ENCODE data around the gene SLC38A1. TPM values are rescaled to one million over a fixed set of nuclear protein-coding genes. Genes with fewer than 3 reads are reported as not detected.

SLC38A1 gene
- total RNA-seq, 4 donors from 2014 or later: 14.8 to 48.5 (median 28.4) TPM

- ATAC-seq (ENCODE audit: low FRiP score): no peak
- TF ChIP-seq CTCF (IDR thresholded peaks at IDR 0.05): no peak
- no peak for DNase-seq (ENCODE audit: low spot score)
Observed at GRCh38 chr12:46214668-46215436, 54.0 kb downstream of the SLC38A1 start.

DNA sequence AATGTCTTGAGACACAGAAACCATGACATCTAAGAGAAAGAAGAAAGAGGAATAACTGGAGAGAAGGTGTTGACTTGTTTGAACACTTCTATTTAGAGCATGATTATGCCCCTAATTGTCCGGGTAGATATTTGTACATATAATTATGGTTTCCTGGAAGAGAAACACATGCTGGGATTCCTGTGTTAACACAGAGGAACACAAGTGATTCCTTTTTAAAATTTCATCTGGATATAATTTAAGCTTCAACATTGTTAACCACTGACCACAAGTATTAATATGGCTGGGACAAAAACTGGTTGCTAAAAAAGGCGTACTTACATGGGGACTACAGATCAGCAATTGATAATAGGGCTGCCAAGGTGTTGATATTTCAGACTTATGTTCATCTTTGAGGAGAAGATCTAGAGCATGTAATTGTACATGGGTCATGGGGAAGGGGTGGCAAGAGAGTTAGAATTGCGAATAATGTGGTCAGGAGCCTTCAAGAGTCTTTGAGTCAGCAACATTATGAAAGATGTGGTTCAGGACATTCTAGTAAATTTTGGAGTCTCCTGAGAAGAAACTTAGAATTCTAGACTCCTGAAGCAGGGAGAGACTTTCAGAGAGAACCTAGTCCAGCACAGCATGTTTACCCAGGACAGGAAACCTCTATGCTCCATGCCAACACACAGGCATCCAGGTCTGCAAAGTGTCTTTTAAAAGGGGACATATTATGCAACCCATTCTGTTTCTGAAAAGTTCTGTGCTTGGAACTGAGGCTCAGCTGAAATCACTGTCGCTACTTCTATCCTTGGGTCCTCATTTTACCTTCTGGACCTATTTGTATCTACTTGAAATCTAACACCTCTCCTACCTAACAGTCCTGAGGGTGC is 56.5 kb downstream of the SLC38A1 start:
- no peak for TF ChIP-seq CTCF (IDR thresholded peaks at IDR 0.05)

DNA sequence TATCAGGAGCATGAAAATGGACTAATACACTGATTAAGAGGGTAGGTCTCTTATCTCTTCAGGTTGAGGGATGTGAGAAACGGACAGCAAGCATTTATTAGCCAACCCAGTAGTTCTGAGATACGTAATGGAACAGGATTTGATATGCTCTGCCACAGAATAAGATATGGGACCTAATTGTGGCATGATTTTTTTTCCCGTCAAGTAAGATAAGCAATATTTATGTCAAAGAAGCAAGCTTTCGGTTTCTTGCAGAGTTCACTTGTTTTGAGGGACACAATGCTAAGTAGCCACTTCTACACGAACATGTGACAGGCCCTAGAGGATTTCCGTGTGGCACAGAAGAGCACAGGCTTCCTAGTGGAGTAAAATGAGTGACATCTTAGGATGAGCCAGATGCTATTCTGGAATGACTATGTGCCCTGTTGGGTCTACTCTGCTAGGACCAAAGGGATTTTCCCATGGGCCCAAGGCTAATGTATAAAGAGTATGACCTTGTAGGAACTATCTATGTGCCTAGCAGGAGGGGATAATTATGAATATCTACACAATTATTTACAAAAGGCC is 57.9 kb downstream of the SLC38A1 start:
- no peak for TF ChIP-seq CTCF (IDR thresholded peaks at IDR 0.05)
- ATAC-seq (ENCODE audit: low FRiP score) (no peak), DNase-seq (ENCODE audit: low spot score) (no peak)

More for the DNA sequence above, 56.5 kb downstream of the SLC38A1 start:
- DNase-seq (ENCODE audit: low spot score) (no peak), ATAC-seq (ENCODE audit: low FRiP score) (no peak)

DNA sequence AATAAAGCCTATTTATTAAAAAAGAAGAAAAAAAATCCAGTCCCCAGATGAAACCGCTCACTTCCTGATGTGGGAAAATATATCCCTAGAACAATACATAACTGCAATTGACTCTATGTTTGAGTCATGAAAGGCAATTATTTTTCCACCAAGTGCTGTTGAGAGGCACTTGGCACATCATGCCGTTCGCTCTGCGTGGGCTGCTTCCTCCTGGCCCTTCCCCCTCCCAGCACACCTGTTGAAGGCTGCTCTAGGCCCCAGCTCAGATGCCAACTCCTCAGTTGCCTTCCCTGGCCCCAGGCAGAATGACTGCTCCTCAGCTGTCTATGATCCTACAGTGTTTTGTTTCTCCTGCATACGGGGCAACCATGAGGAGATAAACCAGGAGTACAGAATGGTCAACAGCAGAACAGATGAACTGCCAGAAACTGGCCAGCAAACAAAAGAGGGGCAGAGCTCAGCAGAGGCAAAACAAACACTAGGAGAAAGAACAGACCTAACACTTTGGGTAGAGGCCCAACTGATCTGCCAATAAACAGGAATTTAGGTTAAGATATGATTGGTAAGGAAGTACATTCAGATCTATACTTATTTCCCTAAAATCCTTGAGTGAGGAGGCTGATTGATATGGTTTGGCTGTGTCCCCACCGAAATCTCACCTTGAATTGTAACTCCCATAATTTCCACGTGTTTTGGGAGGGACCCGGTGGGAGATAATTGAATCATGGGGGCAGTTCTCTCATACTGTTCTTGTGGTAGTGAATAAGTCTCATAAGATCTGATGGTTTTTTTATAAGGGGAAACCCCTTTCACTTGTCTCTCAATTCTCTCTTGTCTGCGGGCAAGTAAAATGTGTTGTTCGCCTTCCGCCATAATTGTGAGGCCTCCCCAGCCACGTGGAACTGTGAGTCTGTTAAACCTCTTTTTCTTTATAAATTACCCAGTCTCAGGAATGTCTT is 58.6 kb downstream of the SLC38A1 start:
- peak; percentile 48 for ATAC-seq (ENCODE audit: low FRiP score)

DNA sequence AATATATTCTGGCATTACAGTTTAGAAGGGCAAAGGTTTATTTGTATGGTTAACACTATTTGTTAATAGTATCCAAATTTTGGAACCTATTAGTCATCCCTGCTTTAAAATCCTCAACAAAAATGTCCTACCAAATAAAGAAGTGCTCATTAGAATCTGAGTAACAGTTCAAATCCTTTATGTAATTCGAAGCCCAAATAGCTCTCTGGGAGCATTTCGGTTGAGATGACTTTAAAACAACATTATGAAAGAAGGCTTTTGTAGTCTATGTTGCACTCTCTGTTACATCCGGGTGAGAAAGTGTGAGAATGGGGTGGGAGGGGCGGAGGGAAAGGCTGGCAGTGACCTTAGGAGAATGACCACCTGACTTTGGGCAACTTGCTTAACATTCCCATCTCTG is 59.7 kb downstream of the SLC38A1 start:
- DNase-seq (ENCODE audit: low spot score) (no peak), ATAC-seq (ENCODE audit: low FRiP score) (no peak)
- TF ChIP-seq CTCF (IDR thresholded peaks at IDR 0.05): no peak

More for the DNA sequence above, 58.6 kb downstream of the SLC38A1 start:
- no peak for DNase-seq (ENCODE audit: low spot score)
- TF ChIP-seq CTCF (IDR thresholded peaks at IDR 0.05): no peak

DNA sequence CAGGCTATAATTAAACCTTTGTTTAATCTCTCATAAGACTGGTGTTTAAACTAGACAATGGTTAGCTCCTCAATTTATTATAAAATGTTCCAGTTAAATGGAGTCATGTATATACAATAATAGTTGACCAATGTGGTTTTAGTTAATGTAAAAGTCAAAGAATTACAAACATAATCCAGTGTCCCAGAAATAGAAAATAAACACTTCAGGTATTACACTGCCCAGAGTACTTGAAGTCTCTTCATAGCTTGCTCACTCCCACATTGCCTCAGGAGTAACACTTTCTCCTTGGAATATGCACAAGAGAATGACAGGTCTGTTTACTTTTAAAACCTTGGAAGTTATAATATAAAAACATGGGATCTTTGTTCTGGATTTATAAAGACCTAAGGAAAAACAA is 60.5 kb downstream of the SLC38A1 start:
- TF ChIP-seq CTCF (IDR thresholded peaks at IDR 0.05): no peak
- ATAC-seq (ENCODE audit: low FRiP score): no peak
- DNase-seq (ENCODE audit: low spot score): no peak
